ENCODE measurements around the gene NHP2. TPM values are rescaled to one million over a fixed set of nuclear protein-coding genes. Genes with fewer than 3 reads are reported as not detected.

The NHP2 gene
- total RNA-seq, 4 donors from 2014 or later = 109 to 257 (median 177) TPM

DNA sequence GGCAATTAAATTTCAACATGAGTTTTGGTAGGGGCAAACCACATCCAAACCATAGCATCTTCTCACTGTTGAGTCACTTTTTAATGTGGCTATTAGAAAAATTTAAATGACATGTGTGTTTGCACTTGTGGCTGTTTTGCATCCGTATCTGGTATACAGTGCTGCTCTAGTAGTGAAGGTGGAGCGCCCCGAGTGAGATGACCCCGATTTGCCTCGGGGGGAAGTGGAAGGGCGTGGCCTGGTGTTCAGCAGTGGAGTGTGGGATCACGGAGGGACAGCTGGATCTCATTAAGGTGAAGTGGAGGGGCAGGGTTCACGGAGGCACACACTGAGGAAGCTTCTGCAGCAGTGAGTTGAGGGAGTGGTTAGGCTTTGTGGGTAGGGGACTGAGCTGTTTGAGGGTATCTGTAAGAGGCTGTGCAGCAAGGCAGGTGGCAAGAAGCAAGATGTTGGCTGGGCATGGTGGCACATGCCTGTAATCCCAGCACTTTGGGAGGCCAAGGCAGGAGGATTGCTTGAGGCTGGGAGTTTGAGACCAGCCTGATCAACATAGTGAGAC lies 39.6 kb upstream of the NHP2 start:
- no peaks in the 10 kb centered on the region for H3K4me1 ChIP-seq
- no peak overlapping the region for H3K27ac ChIP-seq
- H3K9me3 ChIP-seq = no peaks in the 10 kb centered on the region
- no peaks in the 10 kb centered on the region for H3K27me3 ChIP-seq
- no peak for DNase-seq
- WGBS, 2 donors = 79 to 84% methylated on average over 8 of the region's 8 CpGs
- intact Hi-C loops (cut with DNase I) = no loop called here
- H3K4me3 ChIP-seq (replicated peaks in 1 of 3) = no peak overlapping the region
- no peak for TF ChIP-seq CTCF (IDR thresholded peaks at IDR 0.05)
- TF ChIP-seq POLR2A (IDR thresholded peaks at IDR 0.05) = no peak
- H3K36me3 ChIP-seq = no peaks in the 10 kb centered on the region

DNA sequence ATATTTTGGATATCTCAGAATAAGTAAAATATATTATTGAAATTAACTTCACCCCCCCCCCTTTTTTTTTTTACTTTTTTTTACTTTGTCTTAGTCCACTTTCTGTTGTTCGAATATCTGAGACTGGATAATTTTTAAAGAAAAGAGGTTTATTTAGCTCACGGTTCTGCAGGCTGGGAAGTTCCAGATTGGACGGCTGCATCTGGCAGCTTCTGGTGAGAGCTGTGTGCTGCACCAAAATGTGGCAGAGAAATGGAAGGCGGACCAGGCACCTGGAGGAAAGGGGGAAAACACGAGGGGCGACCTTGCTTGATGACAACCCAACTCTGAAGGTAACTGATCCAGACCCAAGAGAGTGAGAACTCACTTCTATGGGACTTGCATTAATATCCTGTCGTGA lies 39.1 kb upstream of the NHP2 start:
- no peak overlapping the region for H3K27ac ChIP-seq
- TF ChIP-seq POLR2A (IDR thresholded peaks at IDR 0.05) (no peak), CTCF (IDR thresholded peaks at IDR 0.05) (no peak)
- no peaks in the 10 kb centered on the region for H3K27me3 ChIP-seq
- WGBS, 2 donors = 88 to 91% methylated on average over 7 of the region's 7 CpGs
- intact Hi-C loops (cut with DNase I) = no loop called here
- no peak overlapping the region for H3K4me3 ChIP-seq (replicated peaks in 1 of 3)
- no peaks in the 10 kb centered on the region for H3K36me3 ChIP-seq
- no peak for DNase-seq
- no peaks in the 10 kb centered on the region for H3K9me3 ChIP-seq
- no peaks in the 10 kb centered on the region for H3K4me1 ChIP-seq

DNA sequence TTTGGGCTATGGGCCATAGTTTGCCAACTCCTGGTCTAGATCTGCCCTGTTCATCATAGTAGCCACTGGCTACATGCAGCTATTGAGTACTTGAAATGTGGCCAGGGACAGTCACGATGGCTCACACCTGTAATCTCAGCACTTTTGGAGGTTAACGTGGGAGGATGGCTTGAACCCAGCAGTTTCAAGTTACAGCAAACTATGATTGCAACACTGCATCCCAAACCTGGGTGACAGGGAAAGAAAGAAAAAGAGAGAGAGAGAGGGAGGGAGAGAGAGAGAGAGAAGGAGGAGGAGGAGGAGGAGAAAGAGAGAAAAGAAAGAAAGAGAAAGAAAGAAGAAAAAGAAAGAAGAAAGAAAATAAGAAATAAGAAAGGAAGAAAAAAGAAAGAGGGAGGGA lies 38.6 kb upstream of the NHP2 start:
- H3K4me1 ChIP-seq = no peaks in the 10 kb centered on the region
- 67 to 82% methylated on average over 2 of the region's 2 CpGs for WGBS, 2 donors
- no peaks in the 10 kb centered on the region for H3K27me3 ChIP-seq
- H3K36me3 ChIP-seq = no peaks in the 10 kb centered on the region
- intact Hi-C loops (cut with DNase I) = no loop called here
- TF ChIP-seq CTCF (IDR thresholded peaks at IDR 0.05) (no peak), POLR2A (IDR thresholded peaks at IDR 0.05) (no peak)
- no peak overlapping the region for H3K4me3 ChIP-seq (replicated peaks in 1 of 3)
- no peaks in the 10 kb centered on the region for H3K9me3 ChIP-seq
- H3K27ac ChIP-seq = no peak overlapping the region
- no peak for DNase-seq

GRCh38 chr5:178191661-178192060 lies 38.0 kb upstream of the NHP2 start:
- H3K36me3 ChIP-seq = no peaks in the 10 kb centered on the region
- no peak for DNase-seq
- H3K4me1 ChIP-seq = no peaks in the 10 kb centered on the region
- 82 to 86% methylated on average over 4 of the region's 4 CpGs for WGBS, 2 donors
- no peaks in the 10 kb centered on the region for H3K9me3 ChIP-seq
- intact Hi-C loops (cut with DNase I) = no loop called here
- no peak overlapping the region for H3K27ac ChIP-seq
- TF ChIP-seq CTCF (IDR thresholded peaks at IDR 0.05) (no peak), POLR2A (IDR thresholded peaks at IDR 0.05) (no peak)
- H3K4me3 ChIP-seq (replicated peaks in 1 of 3) = no peak overlapping the region
- no peaks in the 10 kb centered on the region for H3K27me3 ChIP-seq

DNA sequence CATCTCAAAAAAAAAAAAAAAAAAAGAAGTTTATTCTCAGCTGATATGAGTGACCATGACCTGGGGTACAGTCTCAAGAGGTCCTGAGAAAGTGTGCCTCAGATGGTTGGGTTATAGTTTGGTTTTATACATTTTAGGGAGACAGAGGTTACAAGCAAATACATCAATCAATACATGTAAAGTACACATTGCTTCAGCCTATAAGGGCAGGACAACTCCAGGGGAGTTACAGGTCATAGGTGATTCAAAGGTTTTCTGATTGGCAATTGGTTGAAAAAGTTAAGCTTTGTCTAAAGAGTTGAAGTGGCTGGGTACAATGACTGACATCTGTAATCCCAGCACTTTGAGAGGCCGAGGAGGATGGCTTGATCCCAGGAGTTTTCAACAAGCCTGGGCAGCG lies 35.7 kb upstream of the NHP2 start:
- WGBS, 2 donors = 43 to 44% methylated on average over 2 of the region's 2 CpGs
- intact Hi-C loops (cut with DNase I) = no loop called here
- H3K4me3 ChIP-seq (replicated peaks in 1 of 3) = no peak overlapping the region
- no peaks in the 10 kb centered on the region for H3K27me3 ChIP-seq
- no peak for DNase-seq
- TF ChIP-seq CTCF (IDR thresholded peaks at IDR 0.05) (no peak), POLR2A (IDR thresholded peaks at IDR 0.05) (no peak)
- no peak overlapping the region for H3K27ac ChIP-seq
- H3K9me3 ChIP-seq = no peaks in the 10 kb centered on the region
- H3K36me3 ChIP-seq = no peaks in the 10 kb centered on the region
- no peaks in the 10 kb centered on the region for H3K4me1 ChIP-seq

Data from thyroid gland (tissue), 4 donors.